Cardiac septum (tissue), 1 donor: ENCODE data around the gene TNRC18. TPM values are rescaled to one million over a fixed set of nuclear protein-coding genes. Genes with fewer than 3 reads are reported as not detected.
"Not testable (repeated sequence)": the region's sequence is repeated elsewhere in the genome, so short reads cannot be mapped to it uniquely, and the experiment has no call there.

Experiments used
- DNase-seq: peaks from one replicate; pipeline ENCODE4 v3.0.0-alpha.2; 2020; ENCODE audit warnings: low spot score
- intact Hi-C: fragments of 100-400 bp; cut with DNase I; formaldehyde crosslinking; loops from one replicate; pipeline ENCODE4 v1.14.0; 2022
- total RNA-seq: library from RNA; stranded (reverse); fragmentation: NEBNext Ultra II Directional; extraction: Animal tissue kit (Norgen Biotek cat#: 25700); gene quantifications from one replicate; pipeline ENCODE4 v1.2.1, GENCODE V29; 2021
- donor health status: DM: no; HTN: no; CAD: no.

The TNRC18 gene
- total RNA-seq, 1 donor from 2014 or later = 40.5 TPM

GRCh38 chr7:5284304-5285281, 139.0 kb downstream of the TNRC18 start:
- DNase-seq = no peak
- intact Hi-C loops = no loop called here

- intact Hi-C loops = no loop called here
Measured at GRCh38 chr7:5283421-5284303, 140.0 kb downstream of the TNRC18 start.

GRCh38 chr7:5282543-5283316, 140.9 kb downstream of the TNRC18 start, which contains the start of gene SLC29A4:
SLC29A4 (plus strand) TSS chr7:5282943; CDS start chr7:5287817, 4,874 bp downstream.
- no peak for DNase-seq

More at GRCh38 chr7:5283421-5284303, 140.0 kb downstream of the TNRC18 start:
- no peak for DNase-seq

GRCh38 chr7:5281598-5282500, 141.8 kb downstream of the TNRC18 start:
- intact Hi-C loops, DNase-seq: not testable (repeated sequence)

More at GRCh38 chr7:5282543-5283316, 140.9 kb downstream of the TNRC18 start, which contains the start of gene SLC29A4:
- intact Hi-C loops = no loop called here

- no peak for DNase-seq
- intact Hi-C loops = no loop called here
Measured at GRCh38 chr7:5279734-5280133, 143.9 kb downstream of the TNRC18 start.

GRCh38 chr7:5278766-5279165, 144.9 kb downstream of the TNRC18 start:
- no peak for DNase-seq
- intact Hi-C loops = no loop called here

- intact Hi-C loops = no loop called here
- no peak for DNase-seq
Measured at GRCh38 chr7:5276611-5277010, 147.0 kb downstream of the TNRC18 start.

- intact Hi-C loops, DNase-seq: not testable (repeated sequence)
Measured at GRCh38 chr7:5276123-5276522, 147.5 kb downstream of the TNRC18 start.

- intact Hi-C loops, DNase-seq: not testable (repeated sequence)
Measured at GRCh38 chr7:5275510-5275909, 148.1 kb downstream of the TNRC18 start.

GRCh38 chr7:5274985-5275431, 148.6 kb downstream of the TNRC18 start:
- DNase-seq, intact Hi-C loops: not testable (repeated sequence)

- DNase-seq = no peak
- intact Hi-C loops = no loop called here
Measured at GRCh38 chr7:5274441-5274840, 149.2 kb downstream of the TNRC18 start.

- DNase-seq, intact Hi-C loops: not testable (repeated sequence)
Measured at GRCh38 chr7:5273831-5274405, 149.7 kb downstream of the TNRC18 start.

GRCh38 chr7:5270788-5271187, 152.8 kb downstream of the TNRC18 start:
- intact Hi-C loops = no loop called here
- DNase-seq = no peak

- DNase-seq, intact Hi-C loops: not testable (repeated sequence)
Measured at GRCh38 chr7:5269992-5270657, 153.5 kb downstream of the TNRC18 start.

GRCh38 chr7:5267829-5268228, 155.8 kb downstream of the TNRC18 start:
- intact Hi-C loops = not testable (repeated sequence)

GRCh38 chr7:5266191-5267028, 157.2 kb downstream of the TNRC18 start:
- no peak for DNase-seq
- intact Hi-C loops = no loop called here

More at GRCh38 chr7:5267829-5268228, 155.8 kb downstream of the TNRC18 start:
- DNase-seq = not testable (repeated sequence)
